CD4-positive, alpha-beta T cell treated with Interleukin-21 for 1 hour (primary cell): Measurements from ENCODE around the gene ZNF326.
"Not testable (repeated sequence)": the region's sequence is repeated elsewhere in the genome, so short reads cannot be mapped to it uniquely, and the experiment has no call there.

ENCODE experiments used
- DNase-seq: peaks from one replicate; pipeline ENCODE4 v3.0.0-alpha.2; 2020

Gene ZNF326

GRCh38 chr1:89998306-89998705, 3.4 kb downstream of the ZNF326 start:
- no peak for DNase-seq

- no peak for DNase-seq
Observed at GRCh38 chr1:89999208-89999607, 4.3 kb downstream of the ZNF326 start.

GRCh38 chr1:89999628-90000027, 4.7 kb downstream of the ZNF326 start:
- no peak for DNase-seq

- DNase-seq: peak; percentile 5
Observed at GRCh38 chr1:90000934-90001676, 6.2 kb downstream of the ZNF326 start.

- no peak for DNase-seq
Observed at GRCh38 chr1:90007979-90008404, 13.1 kb downstream of the ZNF326 start.

- no peak for DNase-seq
Observed at GRCh38 chr1:90012300-90012699, 17.4 kb downstream of the ZNF326 start.

- no peak for DNase-seq
Observed at GRCh38 chr1:90023691-90024090, 28.8 kb downstream of the ZNF326 start.

GRCh38 chr1:90027281-90027680, 32.4 kb downstream of the ZNF326 start:
- no peak for DNase-seq

- no peak for DNase-seq
Observed at GRCh38 chr1:90039652-90040051, 44.7 kb downstream of the ZNF326 start.

- DNase-seq: no peak
Observed at GRCh38 chr1:90043586-90043985, 48.7 kb downstream of the ZNF326 start.

- no peak for DNase-seq
Observed at GRCh38 chr1:90044346-90044745, 49.4 kb downstream of the ZNF326 start.

- DNase-seq: peak; percentile 8
Observed at GRCh38 chr1:90045853-90046563, 51.1 kb downstream of the ZNF326 start.

- DNase-seq: no peak
Observed at GRCh38 chr1:90046635-90047034, 51.7 kb downstream of the ZNF326 start.

- DNase-seq: no peak
Observed at GRCh38 chr1:90048043-90048442, 53.1 kb downstream of the ZNF326 start.

- not testable (repeated sequence) for DNase-seq
Observed at GRCh38 chr1:90062700-90063643, 68.1 kb downstream of the ZNF326 start.

GRCh38 chr1:90064109-90064508, 69.2 kb downstream of the ZNF326 start:
- not testable (repeated sequence) for DNase-seq

- no peak for DNase-seq
Observed at GRCh38 chr1:90067194-90067931, 72.5 kb downstream of the ZNF326 start.

- DNase-seq: no peak
Observed at GRCh38 chr1:90068611-90069280, 73.8 kb downstream of the ZNF326 start.

GRCh38 chr1:90074137-90074536, 79.2 kb downstream of the ZNF326 start:
- DNase-seq: no peak

GRCh38 chr1:90074566-90074965, 79.7 kb downstream of the ZNF326 start:
- DNase-seq: no peak

- DNase-seq: no peak
Observed at GRCh38 chr1:90074970-90075391, 80.1 kb downstream of the ZNF326 start.

GRCh38 chr1:90083995-90084394, 89.1 kb downstream of the ZNF326 start:
- no peak for DNase-seq
